GDM1 (cell line): Measurements from ENCODE around the gene AHSG.

Experiments
- DNase-seq: peaks from one replicate; lab custom pipeline; 2025; lab: John Stamatoyannopoulos, UW

AHSG gene

GRCh38 chr3:186640473-186640818, 27.6 kb downstream of the AHSG start:
- DNase-seq: no peak

GRCh38 chr3:186640929-186641328, 28.1 kb downstream of the AHSG start:
- DNase-seq: no peak

GRCh38 chr3:186642014-186642413, 29.2 kb downstream of the AHSG start:
- DNase-seq: no peak

- DNase-seq: no peak
Measured at GRCh38 chr3:186643493-186643892, 30.6 kb downstream of the AHSG start.

- no peak for DNase-seq
Measured at GRCh38 chr3:186644683-186645082, 31.8 kb downstream of the AHSG start.

GRCh38 chr3:186646106-186646505, 33.2 kb downstream of the AHSG start:
- DNase-seq: no peak

- DNase-seq: no peak
Measured at GRCh38 chr3:186646841-186647240, 34.0 kb downstream of the AHSG start.

DNA sequence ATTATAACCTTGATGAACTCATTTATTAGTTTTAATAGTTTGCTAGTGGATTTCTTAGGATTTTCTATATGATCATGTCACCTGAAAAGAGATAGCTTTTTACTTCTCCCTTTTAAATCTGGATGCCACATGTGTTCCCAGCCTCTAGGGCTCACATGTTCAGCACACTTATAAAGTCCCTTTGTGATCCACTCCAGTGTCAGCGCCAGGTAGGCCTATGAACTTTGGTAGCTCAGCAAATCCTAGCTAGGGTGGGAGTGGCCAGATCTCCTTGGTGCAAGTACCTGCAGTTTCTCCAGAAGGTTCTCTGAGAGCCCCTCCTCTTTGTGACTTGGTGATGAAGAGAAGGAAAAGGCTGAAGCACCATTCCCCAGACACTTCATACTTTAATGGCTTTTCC, 36.0 kb downstream of the AHSG start:
- DNase-seq: no peak

DNA sequence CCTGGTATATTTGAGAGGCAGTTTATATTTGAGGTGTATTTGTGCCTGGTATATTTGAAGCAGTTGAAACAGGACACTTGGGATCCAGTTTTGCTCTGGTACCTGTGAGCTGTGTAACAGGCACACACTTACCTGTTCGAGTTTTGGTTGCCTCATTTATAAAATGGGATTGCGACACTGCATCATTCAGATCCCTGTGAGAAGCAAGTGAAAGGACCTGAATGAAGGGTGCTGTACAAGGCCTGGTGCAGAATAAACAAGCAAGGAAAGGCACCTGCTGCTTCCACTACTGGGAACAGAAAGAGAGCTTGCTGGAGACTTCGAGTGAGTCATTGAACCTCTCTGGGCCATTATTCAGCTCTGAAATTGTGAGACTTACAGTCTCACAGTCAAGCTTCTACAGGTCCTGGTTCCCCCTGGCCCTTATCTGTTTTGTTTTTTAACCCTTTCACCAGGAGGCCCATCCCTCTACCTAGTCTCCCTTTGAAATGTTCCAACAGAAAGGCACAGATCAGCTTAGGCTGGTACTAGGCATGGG, 38.9 kb downstream of the AHSG start:
- DNase-seq: no peak

DNA sequence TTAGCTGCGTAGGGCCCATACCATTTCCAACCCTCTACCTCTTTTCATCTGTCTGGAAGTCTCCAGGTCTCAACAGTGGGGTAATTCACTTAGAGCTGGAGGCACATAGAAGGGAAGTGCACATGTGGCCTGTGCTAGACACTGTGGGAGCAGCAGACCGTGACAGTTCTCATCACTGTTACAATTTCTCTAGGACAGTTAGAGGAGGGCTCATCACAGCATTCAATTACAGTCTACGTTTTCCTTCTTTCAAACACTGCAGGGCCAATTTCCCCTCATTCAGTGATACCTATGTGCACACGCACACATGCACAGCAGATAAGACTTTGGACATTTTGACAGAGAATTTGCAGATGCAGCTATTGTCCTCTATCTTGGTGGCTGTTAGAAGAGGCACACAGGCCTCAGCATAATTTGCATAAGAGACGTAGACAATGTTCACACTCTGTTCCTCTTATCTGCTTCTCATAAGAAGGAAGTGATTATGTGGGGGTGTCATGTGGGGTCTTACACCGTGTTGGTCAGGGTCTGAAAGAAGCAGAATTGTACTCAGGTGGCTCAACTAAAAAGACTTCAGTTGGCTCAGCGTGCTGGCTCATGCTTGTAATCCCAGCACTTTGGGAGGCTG, 40.3 kb downstream of the AHSG start:
- DNase-seq: no peak

DNA sequence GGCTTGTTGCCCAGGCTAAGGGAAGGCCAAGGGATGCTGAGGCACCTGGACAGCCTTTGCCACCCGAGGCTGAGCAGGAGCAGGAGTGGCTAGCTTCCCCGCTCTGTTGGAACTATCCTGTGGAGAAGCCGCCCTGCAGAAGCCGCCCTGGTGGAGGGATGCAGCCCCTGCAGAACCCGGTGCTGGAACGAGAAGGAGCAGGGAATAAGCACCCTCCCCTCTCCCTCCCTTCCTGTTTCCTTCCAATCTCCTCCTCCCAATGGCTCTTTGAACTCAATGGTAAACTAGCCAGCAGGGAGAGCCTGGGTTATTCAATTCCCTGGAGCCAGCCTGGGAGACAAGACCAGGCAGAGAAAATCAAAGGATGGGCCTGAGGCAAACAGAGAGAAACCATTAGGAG, 41.1 kb downstream of the AHSG start:
- DNase-seq: no peak

GRCh38 chr3:186663361-186664118, 50.7 kb downstream of the AHSG start:
- no peak for DNase-seq

DNA sequence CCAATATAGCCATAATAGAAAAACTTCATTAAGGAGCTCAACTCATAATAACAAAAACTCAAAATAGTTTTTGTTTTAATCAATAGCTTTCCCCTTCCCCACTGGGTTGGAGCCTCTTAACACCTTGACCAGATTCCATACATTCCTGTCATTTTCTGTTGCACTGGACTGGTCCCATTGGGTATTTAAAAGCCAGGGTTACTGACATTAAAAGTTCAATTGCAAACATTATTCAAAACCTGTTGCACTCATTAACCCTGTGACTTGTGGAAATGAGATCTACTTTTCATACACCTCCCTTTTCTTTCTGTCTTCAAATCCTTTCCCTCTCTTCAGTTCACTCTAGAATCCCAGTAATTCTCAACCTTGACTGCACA, 51.2 kb downstream of the AHSG start:
- DNase-seq: no peak

DNA sequence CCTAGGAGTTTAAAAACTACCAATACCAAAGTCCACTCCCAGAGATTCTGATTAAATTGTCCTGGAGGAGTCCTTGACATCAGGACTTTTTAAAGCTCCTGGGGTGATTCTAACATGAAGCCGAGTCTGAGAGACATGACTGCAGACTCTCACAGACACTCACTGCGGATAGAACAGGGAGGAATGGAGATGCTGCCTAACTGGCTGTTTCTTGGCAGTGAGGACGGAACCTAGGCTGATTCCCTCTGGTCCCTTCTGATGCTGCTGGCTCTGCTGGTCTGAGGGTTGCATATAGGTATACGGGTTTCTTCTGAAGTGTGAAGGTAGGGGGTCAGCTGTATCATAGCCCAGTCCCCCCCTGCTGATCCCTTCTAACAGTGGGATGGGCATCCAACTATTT, 51.6 kb downstream of the AHSG start:
- no peak for DNase-seq

GRCh38 chr3:186665625-186666188, 52.8 kb downstream of the AHSG start, which contains the start of gene HRG:
Gene HRG (plus strand): TSS chr3:186666014. CDS start chr3:186666032, 18 bp downstream.
- no peak for DNase-seq

GRCh38 chr3:186668426-186668825, 55.6 kb downstream of the AHSG start:
- DNase-seq: no peak

DNA sequence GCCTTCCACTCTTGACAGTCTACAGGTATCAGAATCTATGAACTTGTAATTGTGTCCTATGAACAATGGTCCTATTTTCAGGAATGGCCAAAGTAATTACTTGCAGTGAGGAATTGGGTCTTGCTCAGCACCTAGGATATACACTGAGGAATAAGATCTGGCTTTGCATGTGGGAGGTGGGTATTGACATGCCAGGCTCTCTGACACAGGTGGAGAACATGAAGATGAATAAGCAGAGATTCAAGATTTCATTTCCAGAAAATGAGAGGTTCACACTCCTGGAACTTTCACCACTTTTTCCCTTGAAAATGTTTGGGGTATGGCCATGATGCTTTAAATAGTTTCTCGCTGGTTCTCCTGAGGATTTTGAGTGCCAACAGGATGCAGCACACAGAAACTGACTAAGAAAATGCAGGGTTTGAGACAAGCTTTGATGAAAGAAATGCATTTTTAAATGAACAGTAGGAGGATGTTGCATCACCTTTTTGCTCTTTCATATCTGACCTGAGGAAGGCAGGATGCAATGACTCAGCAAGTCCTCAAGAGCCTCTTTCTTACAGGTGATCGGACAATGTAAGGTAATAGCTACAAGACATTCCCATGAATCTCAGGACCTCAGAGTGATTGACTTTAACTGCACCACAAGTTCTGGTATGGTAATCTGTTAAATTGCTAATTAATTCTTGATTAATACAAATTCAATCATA, 56.7 kb downstream of the AHSG start:
- DNase-seq: no peak

- DNase-seq: no peak
Measured at GRCh38 chr3:186670155-186670554, 57.3 kb downstream of the AHSG start.
